ENCODE measurements around the gene SF3B2. TPM values are rescaled to one million over a fixed set of nuclear protein-coding genes. Genes with fewer than 3 reads are reported as not detected.
"Not testable (repeated sequence)": the region's sequence is repeated elsewhere in the genome, so short reads cannot be mapped to it uniquely, and the experiment has no call there.

Gene SF3B2
- total and polyA plus RNA-seq, 2 experiments from 2014 or later = 120 to 155 TPM

DNA sequence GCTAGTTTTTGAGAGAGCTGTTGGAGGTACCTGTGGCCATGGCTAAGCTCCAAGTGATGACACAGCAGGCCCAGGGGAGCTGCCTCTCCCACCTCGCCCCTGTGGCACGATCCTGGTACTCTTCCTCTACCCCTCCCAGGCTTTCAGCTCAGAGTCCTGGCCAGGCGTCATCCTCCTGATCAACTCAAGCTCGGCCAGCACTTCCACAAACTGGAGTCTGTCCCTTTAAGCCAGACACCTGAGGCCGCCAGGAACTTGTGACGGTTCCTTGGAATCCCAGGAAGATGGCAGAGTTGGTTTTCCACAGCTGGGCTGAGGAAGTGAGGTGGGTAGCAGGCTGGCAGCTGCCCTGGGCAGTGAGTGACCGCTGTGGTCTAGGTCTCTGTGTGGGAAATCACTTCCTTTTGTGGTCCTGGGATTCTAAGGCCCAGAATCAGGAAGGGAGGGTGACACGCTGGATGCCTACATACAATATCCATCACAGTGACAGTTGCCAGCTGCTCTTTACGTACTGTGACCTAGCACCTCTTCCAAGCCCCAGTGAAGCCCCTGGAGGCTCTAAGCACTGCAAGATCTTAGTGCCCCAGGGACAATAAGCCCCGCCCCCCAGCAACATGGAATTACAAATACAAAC lies 43.6 kb upstream of the SF3B2 start:
- no peak for DNase-seq (ENCODE audit: low spot score)
- peaks cover 22% of the 10 kb centered on the region for H3K27me3 ChIP-seq
- no peaks in the 10 kb centered on the region for H3K9me2 ChIP-seq (replicated peaks; ENCODE audit: insufficient read depth)
- no peaks in the 10 kb centered on the region for H3K4me1 ChIP-seq (ENCODE audit: insufficient read depth)
- H4K20me1 ChIP-seq (ENCODE audit: insufficient read depth, poor library complexity, severe bottlenecking) = no peaks in the 10 kb centered on the region
- no peak overlapping the region for H3K4me2 ChIP-seq
- no peaks in the 10 kb centered on the region for H3K36me3 ChIP-seq (replicated peaks; ENCODE audit: insufficient read depth, low read depth)
- WGBS (ENCODE audit: low lambda C conversion rate, missing lambda C conversion rate) = 59% methylated on average over 10 of the region's 10 CpGs
- no peak for TF ChIP-seq EZH2 (IDR thresholded peaks at IDR 0.05; ENCODE audit: borderline replicate concordance)
- TF ChIP-seq, protein P1, sequence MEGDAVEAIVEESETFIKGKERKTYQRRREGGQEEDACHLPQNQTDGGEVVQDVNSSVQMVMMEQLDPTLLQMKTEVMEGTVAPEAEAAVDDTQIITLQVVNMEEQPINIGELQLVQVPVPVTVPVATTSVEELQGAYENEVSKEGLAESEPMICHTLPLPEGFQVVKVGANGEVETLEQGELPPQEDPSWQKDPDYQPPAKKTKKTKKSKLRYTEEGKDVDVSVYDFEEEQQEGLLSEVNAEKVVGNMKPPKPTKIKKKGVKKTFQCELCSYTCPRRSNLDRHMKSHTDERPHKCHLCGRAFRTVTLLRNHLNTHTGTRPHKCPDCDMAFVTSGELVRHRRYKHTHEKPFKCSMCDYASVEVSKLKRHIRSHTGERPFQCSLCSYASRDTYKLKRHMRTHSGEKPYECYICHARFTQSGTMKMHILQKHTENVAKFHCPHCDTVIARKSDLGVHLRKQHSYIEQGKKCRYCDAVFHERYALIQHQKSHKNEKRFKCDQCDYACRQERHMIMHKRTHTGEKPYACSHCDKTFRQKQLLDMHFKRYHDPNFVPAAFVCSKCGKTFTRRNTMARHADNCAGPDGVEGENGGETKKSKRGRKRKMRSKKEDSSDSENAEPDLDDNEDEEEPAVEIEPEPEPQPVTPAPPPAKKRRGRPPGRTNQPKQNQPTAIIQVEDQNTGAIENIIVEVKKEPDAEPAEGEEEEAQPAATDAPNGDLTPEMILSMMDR (IDR thresholded peaks at IDR 0.05; ENCODE audit: poor library complexity) = no peak
- TF ChIP-seq EZH2phosphoT487 (IDR thresholded peaks at IDR 0.05; ENCODE audit: low read depth, severe bottlenecking, unreplicated experiment) = no peak
- no peak overlapping the region for H3K27ac ChIP-seq
- no peak overlapping the region for H3K4me3 ChIP-seq
- H3K9me3 ChIP-seq (ENCODE audit: low read depth) = no peaks in the 10 kb centered on the region
- H2AFZ ChIP-seq = no peak overlapping the region
- peaks cover 10% of the 10 kb centered on the region for H3K79me2 ChIP-seq

DNA sequence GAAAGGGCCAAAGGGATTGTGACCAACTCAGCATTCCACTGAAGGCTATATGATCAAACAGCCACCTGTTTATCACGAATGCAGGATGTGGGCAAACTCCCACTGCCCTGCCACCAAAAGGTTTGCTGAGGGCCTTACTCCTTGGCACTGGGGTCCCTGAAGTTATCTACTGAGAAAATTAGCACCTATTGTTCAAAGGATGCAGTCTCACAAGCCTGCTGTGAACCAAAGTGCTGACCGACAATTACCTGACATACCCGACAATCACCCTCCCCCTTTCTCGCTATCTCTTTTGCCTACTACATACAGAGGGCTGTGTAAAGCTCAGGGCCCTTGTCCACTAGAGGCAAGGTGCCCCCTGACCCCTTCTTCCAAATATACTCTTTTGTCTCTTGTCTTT lies 42.1 kb upstream of the SF3B2 start:
- H2AFZ ChIP-seq; H3K4me3 ChIP-seq; H3K27ac ChIP-seq; H3K4me2 ChIP-seq; H3K79me2 ChIP-seq; H3K9me2 ChIP-seq (replicated peaks; ENCODE audit: insufficient read depth); DNase-seq (ENCODE audit: low spot score); H3K4me1 ChIP-seq (ENCODE audit: insufficient read depth); H3K36me3 ChIP-seq (replicated peaks; ENCODE audit: insufficient read depth, low read depth); H4K20me1 ChIP-seq (ENCODE audit: insufficient read depth, poor library complexity, severe bottlenecking); H3K9me3 ChIP-seq (ENCODE audit: low read depth): not testable (repeated sequence)
- peaks cover 22% of the 10 kb centered on the region for H3K27me3 ChIP-seq
- 62% methylated on average over 4 of the region's 4 CpGs for WGBS (ENCODE audit: low lambda C conversion rate, missing lambda C conversion rate)

DNA sequence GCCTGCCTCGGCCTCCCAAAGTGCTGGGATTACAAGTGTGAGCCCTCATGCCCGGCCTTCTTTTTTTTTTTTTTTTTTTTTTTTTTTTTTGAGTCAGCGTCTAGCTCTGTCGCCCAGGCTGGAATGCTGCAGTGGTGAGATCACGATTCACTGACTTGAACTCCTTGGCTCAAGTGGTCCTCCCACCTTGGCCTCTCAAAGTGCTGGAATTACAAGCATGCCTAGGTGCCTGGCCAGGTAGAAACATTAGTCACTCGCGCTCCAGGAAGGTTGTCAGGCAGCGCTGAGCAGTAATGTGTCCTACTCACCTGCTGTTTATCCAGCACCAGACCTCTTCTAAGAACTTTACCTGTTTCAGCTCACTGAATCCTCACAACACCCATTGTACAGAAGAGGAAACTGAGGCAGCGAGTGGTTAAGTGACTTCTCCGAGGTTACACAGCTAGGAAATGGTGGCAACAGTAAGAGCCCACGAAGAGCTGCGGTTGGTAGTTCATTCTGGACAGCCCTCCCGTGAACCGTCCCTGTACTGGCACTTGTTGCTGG lies 40.9 kb upstream of the SF3B2 start:
- Histone ChIP-seq H3K27me3 (peaks cover 22% of the 10 kb centered on the region), H3K4me3 (no peak overlapping the region), H3K4me1 (ENCODE audit: insufficient read depth) (no peaks in the 10 kb centered on the region), H3K36me3 (replicated peaks; ENCODE audit: insufficient read depth, low read depth) (no peaks in the 10 kb centered on the region), H3K79me2 (no peaks in the 10 kb centered on the region), H2AFZ (no peak overlapping the region), H3K4me2 (peak overlapping the region; percentile 56), H4K20me1 (ENCODE audit: insufficient read depth, poor library complexity, severe bottlenecking) (no peaks in the 10 kb centered on the region), H3K9me3 (ENCODE audit: low read depth) (no peaks in the 10 kb centered on the region), H3K27ac (no peak overlapping the region), H3K9me2 (replicated peaks; ENCODE audit: insufficient read depth) (no peaks in the 10 kb centered on the region)
- peak; percentile 73 for DNase-seq (ENCODE audit: low spot score)
- 47% methylated on average over 13 of the region's 14 CpGs for WGBS (ENCODE audit: low lambda C conversion rate, missing lambda C conversion rate)
- no peak for TF ChIP-seq EZH2 (IDR thresholded peaks at IDR 0.05; ENCODE audit: borderline replicate concordance)
- no peak for TF ChIP-seq EZH2phosphoT487 (IDR thresholded peaks at IDR 0.05; ENCODE audit: low read depth, severe bottlenecking, unreplicated experiment)
- TF ChIP-seq, protein P1 (IDR thresholded peaks at IDR 0.05; ENCODE audit: poor library complexity) = no peak

DNA sequence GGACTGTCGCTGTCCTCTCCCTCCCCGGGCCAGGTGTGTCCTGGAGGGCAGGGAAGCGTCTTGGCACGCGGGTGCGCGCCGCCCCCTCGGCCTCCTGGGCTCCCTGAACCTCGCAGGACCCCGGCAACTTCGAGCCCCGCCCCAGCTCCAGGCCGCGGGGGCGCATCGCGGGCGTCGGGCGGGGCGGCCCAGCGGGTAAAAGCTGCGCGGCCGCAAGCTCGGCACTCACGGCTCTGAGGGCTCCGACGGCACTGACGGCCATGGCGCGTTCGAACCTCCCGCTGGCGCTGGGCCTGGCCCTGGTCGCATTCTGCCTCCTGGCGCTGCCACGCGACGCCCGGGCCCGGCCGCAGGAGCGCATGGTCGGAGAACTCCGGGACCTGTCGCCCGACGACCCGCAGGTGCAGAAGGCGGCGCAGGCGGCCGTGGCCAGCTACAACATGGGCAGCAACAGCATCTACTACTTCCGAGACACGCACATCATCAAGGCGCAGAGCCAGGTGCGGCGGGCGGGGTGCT lies 40.3 kb upstream of the SF3B2 start, which contains the start of gene CST6:
Gene CST6, plus strand, starts transcription at position 224 of the 519 bp plus-strand sequence. Its CDS starts 37 bp downstream, at position 261.
- 31% methylated on average over 44 of the region's 61 CpGs for WGBS (ENCODE audit: low lambda C conversion rate, missing lambda C conversion rate)
- Histone ChIP-seq H3K9me2 (replicated peaks; ENCODE audit: insufficient read depth) (no peaks in the 10 kb centered on the region), H3K36me3 (replicated peaks; ENCODE audit: insufficient read depth, low read depth) (no peaks in the 10 kb centered on the region), H3K27me3 (peaks cover 22% of the 10 kb centered on the region), H4K20me1 (ENCODE audit: insufficient read depth, poor library complexity, severe bottlenecking) (no peaks in the 10 kb centered on the region), H3K4me3 (no peak within 1 kb of the TSS), H2AFZ (no peak within 1 kb of the TSS), H3K27ac (no peak within 1 kb of the TSS), H3K4me1 (ENCODE audit: insufficient read depth) (no peaks in the 10 kb centered on the region), H3K9me3 (ENCODE audit: low read depth) (no peaks in the 10 kb centered on the region), H3K4me2 (peak within 1 kb of the TSS; percentile 56), H3K79me2 (no peaks in the 10 kb centered on the region)
- no peak for DNase-seq (ENCODE audit: low spot score)
- peak; percentile 40 for TF ChIP-seq EZH2phosphoT487 (IDR thresholded peaks at IDR 0.05; ENCODE audit: low read depth, severe bottlenecking, unreplicated experiment)
- TF ChIP-seq, protein P1 (IDR thresholded peaks at IDR 0.05; ENCODE audit: poor library complexity) = no peak
- TF ChIP-seq EZH2 (IDR thresholded peaks at IDR 0.05; ENCODE audit: borderline replicate concordance) = peak; percentile 77
